22Rv1 (cell line): ENCODE data around the gene TFAP2A.

ENCODE experiments used
- CTCF ChIP-seq: fragments of 450-650 bp; IDR thresholded peaks from 2 replicates; pipeline ENCODE4 v1.5.1; 2017; ENCODE audit warnings: mild to moderate bottlenecking
- ZFX ChIP-seq: fragments of 450-650 bp; IDR thresholded peaks from 2 replicates; pipeline ENCODE4 v1.6.1; 2017; ENCODE audit warnings: antibody characterized with exemption, borderline replicate concordance

GRCh38 chr6:10400330-10400729 is 14.5 kb downstream of the TFAP2A start:
- TF ChIP-seq CTCF (no peak), ZFX (no peak)
